ENCODE measurements around the gene PTPRE. TPM values are rescaled to one million over a fixed set of nuclear protein-coding genes. Genes with fewer than 3 reads are reported as not detected.

Gene PTPRE
- total and polyA plus RNA-seq, 2 of the 4 experiments (the other 2 are of a cell fraction): 0.34 to 0.54 TPM

DNA sequence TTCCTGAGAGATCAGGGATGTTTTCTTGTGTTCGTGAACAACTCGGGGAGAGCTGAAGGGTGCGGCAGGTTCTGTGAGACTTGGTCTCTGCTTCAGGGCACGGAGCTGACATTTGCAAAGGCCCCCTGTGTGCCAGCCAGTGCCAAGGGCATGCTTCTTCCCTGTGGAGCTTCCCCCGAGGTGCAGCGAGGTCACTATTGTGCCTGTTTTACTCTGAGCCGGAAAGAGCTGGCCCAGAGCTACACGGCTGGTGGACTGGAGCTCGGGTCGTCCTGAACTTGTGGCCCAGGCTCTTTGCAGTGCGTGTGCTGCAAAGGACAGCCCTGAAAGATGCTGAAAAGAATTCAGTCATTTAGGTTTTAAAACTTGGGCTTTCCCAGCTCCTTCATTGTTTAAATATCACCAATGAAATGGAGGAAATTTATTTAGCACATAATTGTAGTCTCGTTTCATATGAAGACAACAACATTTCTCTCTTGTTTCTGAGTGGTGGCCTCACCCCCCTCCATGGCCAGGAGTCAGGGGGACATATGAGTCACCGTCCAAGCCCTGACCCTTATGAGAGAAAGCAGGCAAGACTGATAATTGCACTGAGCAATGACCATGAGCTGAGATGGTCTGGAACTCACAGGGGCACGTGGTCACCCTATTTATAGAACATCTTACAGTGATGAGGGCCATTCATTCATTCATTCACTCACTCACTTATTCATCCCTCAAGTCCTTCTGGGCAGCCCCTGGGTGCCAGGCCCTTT lies 102.6 kb downstream of the PTPRE start:
- H2BK120ac ChIP-seq (ENCODE audit: low read depth, low read length): no peak overlapping the region
- no peaks in the 10 kb centered on the region for H3K79me1 ChIP-seq (ENCODE audit: low read depth in 1 of 2, low read length in 2 of 2)
- H3K9me1 ChIP-seq (ENCODE audit: insufficient read depth, low read length): no peaks in the 10 kb centered on the region
- no peaks in the 10 kb centered on the region; the same call in 1 of the 2 replicates for H3K4me1 ChIP-seq (ENCODE audit: control insufficient read depth, insufficient read depth, low read length)
- H3K27ac ChIP-seq (ENCODE audit: insufficient read depth, low read length): no peak overlapping the region
- ChIA-PET POLR2A (ENCODE audit: unreplicated experiment) (no interaction called here), CTCF (interaction anchor here (3.7 kb wide), 1 partner anchor 104 kb away, joined by 24 read pairs; the partner anchor contains the start of gene PTPRE)
- H4K91ac ChIP-seq (ENCODE audit: insufficient read depth, low read depth, low read length): no peak overlapping the region
- no TSS peak for BruUV-seq (replicated peaks)
- H4K8ac ChIP-seq (ENCODE audit: low read depth in 2 of 2, low read length in 2 of 2): no peak overlapping the region
- dilution Hi-C loops (cut with HindIII; ENCODE audit: low sequenced_read_pairs, unreplicated experiment) (no loop called here), intact Hi-C loops (cut with micrococcal nuclease) (loop anchor here (2.0 kb wide), 1 partner anchor 59 kb away; no protein-coding TSS in a partner anchor), in situ Hi-C loops (cut with MboI; ENCODE audit: low sequenced_read_pairs) (loop anchor here (5.0 kb wide), 1 partner anchor 107 kb away; no protein-coding TSS in a partner anchor)
- H4K20me1 ChIP-seq (ENCODE audit: insufficient read depth, low read length): no peaks in the 10 kb centered on the region
- H2BK20ac ChIP-seq (ENCODE audit: low read depth, low read length): no peak overlapping the region
- no peak overlapping the region for H2AFZ ChIP-seq (replicated peaks; ENCODE audit: low read length, poor library complexity)
- DNase-seq: peak; percentile 14
- H3K4me3 ChIP-seq (ENCODE audit: insufficient read depth, low read depth, low read length): no peak overlapping the region
- no peaks in the 10 kb centered on the region for H3K9me3 ChIP-seq (ENCODE audit: control insufficient read depth, insufficient read depth, low read length)
- peaks cover 3% of the 10 kb centered on the region; the same call in 1 of the 2 replicates for H3K27me3 ChIP-seq (ENCODE audit: control insufficient read depth, insufficient read depth, low read length)
- no peak overlapping the region for H3K56ac ChIP-seq (ENCODE audit: extremely low read depth, insufficient read depth, low read length)
- no peak overlapping the region for H3K4ac ChIP-seq (ENCODE audit: low read depth, low read length)
- no peak overlapping the region for H4K5ac ChIP-seq (ENCODE audit: low read depth, low read length)
- H2BK15ac ChIP-seq (ENCODE audit: low read depth, low read length): no peak overlapping the region
- no peak for ATAC-seq (ENCODE audit: low read depth)
- no peaks in the 10 kb centered on the region for H3K36me3 ChIP-seq (ENCODE audit: control insufficient read depth, insufficient read depth, low read length)
- H2AK9ac ChIP-seq (replicated peaks; ENCODE audit: low read depth, low read length, poor library complexity): no peak overlapping the region
- H2AK5ac ChIP-seq (ENCODE audit: low read depth, low read length): no peak overlapping the region
- H3K18ac ChIP-seq (ENCODE audit: low read depth, low read length): no peak overlapping the region
- H2BK5ac ChIP-seq (ENCODE audit: low read depth, low read length, poor library complexity, severe bottlenecking): no peak overlapping the region
- no peak overlapping the region for H3K4me2 ChIP-seq (ENCODE audit: low read depth, low read length)
- H3K9ac ChIP-seq (ENCODE audit: low read depth, low read length): no peak overlapping the region
- H3K14ac ChIP-seq (replicated peaks; ENCODE audit: low read depth, low read length): no peak overlapping the region
- TF ChIP-seq RAD21 (IDR thresholded peaks at IDR 0.05; ENCODE audit: low read length) (no peak), USF2 (IDR thresholded peaks at IDR 0.05; ENCODE audit: low read depth, low read length) (peak; percentile 57)
- H3K23ac ChIP-seq (ENCODE audit: low read depth, low read length): no peak overlapping the region
- WGBS, 2 experiments (ENCODE audit: extremely low coverage in 2 of 2, insufficient read length in 1 of 2): 47% methylated on average over 8 of the region's 14 CpGs; no CpG with 5 or more reads in 1 of the 2 experiments
